HG03354 (cell line): ENCODE data around the gene ABCC3.
"Not testable (repeated sequence)": the region's sequence is repeated elsewhere in the genome, so short reads cannot be mapped to it uniquely, and the experiment has no call there.

Experiments used
- ATAC-seq: cut with Tn5 transposase; IDR thresholded peaks from one replicate; pipeline ENCODE4 v1.9.1; 2021; ENCODE audit warnings: mild to moderate bottlenecking; ENCODE audit not compliant: unreplicated experiment, poor library complexity, severe bottlenecking

Gene ABCC3

DNA sequence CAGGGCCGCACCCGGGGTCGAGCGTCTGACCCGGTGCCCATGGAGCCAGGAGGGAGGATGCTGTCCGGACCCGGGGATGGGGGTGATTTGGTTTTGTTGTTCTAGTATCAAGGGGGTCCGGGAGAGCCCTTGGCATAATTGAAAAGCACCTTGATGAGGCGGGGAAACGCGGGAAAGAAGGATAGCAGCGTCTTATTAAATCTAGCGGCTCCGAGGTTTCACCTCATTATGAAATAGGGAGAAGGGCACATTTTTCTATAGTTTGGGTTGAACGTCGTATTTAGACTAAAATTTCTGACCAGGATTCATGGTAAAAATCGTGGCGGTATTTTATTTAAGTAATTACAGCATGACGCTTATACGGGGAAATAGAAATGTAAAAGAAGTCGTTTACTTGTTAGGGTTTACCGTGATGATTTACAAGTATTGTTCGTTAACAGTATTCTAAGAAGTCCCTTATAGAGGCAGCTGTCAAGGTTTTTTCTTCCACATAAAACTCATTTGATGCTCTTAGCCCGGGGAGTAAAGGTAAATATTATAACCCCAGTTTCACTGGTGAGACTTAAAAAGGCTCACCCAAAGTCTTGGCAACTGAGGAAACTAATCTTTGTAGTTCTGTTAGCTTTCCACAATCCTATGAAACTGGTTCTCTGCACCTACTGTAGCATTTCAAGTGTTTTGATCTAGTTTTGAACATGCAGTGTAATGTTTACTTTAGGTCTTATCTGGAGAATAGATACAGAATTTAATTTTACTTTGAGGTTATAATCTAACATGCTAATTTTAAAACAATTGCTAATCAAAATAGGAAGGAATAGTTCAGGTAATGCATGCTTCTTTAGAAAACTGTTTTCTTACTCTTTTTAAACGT, 85.5 kb downstream of the ABCC3 start:
- no peak for ATAC-seq

DNA sequence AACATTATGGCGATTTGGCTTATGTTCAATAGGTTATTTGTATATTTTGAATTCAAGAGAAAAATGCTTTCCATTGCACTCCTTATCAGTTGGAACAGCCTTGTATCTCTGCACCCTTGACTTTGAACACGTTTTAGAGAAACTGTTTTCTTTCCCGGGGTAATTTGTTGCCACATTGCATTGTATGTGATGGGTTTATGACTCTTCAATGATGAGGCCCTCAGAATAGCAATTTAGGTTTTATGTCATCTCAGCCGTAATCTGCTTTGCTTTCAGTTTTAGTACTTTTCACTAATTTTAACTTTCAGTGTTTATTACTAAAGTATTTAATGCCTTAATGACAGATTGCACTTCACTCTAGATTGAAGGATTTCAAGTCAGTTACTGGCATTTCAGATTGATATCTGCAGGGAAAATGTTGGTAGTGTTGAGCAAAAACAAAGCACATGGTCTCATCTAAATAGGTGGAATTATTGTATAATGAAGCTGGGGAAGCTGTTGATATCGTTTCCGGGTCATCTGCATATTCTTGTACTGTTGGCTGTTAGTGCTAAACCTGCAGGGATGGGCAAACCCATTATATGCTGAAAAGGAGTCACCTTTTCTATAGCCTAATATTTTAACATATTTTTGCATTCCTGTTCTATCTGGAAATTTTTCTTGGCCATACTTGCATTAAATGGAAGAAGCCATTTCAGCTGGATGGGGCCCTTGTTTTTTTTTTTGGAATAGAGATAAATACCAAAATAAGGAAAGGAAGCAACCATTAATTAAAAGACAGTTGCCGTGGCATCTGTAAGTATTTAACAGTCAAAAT, 86.7 kb downstream of the ABCC3 start:
- no peak for ATAC-seq

DNA sequence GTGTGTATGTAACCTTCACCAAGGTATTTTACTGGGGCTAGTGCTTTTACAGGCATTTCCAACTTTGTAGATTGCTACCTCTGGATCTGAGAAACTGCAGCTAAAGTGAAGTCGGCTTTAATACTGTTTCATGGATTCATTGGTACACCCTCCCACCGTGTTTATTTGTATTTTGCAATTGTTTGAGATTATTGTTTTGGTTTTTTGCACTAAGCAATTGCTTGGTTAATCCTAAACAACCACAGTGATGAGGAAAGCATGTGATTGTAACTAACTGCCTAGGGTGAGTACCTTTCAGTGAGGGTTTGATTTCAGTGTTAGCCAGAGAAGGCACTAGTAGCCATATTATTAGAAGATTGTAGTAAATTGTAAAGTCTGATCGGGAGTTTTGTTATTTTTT, 88.1 kb downstream of the ABCC3 start:
- ATAC-seq: no peak

DNA sequence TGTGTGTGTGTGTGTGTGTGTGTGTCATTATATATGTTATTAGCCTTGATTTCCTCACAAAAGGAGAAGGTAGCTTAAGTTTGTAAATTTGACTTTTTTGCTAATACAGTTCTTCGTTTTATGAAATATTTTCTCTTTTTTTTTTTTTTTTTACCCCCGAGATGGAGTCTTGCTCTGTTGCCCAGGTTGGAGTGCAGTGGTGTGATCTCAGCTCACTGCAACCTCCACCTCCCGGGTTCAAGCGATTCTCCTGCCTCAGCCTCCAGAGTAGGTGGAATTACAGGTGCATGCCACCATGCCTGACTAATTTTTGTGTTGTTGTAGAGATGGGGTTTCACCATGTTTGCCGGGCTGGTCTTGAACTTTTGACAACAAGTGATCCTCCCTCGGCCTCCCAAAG, 89.9 kb downstream of the ABCC3 start:
- not testable (repeated sequence) for ATAC-seq

DNA sequence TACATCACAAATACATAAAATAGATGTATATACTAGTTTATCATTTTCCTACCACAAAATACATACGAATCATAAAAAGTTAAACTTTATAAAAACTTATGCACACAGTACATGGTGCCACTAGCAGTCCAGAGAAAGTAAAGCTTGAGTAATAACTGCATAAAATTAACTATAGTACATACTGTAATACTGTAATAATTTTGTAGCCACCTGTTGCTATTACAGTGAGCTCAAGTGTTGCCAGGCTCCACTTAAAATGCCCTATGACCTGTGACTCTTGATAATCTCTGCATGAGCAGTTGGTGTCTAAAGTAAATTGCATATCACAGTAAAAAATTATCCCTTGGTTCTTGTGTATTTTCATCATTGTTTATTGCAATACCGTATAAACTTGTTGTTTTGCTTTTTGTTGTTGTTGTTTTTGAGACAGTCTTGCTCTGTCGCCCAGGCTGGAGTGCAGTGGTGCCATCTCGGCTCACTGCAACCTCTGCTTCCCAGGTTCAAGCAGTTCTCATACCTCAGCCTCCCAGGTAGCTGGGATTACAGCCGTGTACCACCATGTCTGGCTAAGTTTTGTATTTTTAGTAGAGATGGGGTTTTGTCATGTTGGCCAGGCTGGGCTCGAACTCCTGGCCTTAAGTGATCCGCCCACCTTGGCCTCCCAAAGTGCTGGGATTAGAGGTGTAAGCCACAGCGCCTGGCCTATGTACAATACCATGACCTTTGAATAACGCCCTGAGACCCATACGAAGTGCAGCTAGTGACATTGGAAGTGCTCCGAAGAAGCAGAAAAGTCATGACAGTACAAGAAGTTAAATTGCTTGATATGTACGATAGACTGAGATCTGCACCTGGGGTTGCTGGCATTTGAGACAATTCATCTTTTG, 91.3 kb downstream of the ABCC3 start:
- no peak for ATAC-seq

DNA sequence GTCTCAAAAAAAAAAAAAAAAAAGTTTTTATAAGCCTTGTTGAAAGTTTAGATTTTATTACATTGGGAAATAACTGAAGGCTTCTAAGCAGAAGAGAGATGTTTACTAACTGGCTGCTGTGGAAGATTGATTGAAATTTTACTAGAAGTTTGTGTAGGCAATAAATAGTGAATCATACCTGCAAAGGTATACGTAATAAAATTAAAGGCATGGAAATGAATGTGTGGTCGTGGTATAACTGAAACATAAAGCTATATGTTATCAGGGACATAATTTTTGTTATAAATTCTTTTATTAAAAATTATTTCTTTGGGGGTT, 93.4 kb downstream of the ABCC3 start:
- no peak for ATAC-seq

DNA sequence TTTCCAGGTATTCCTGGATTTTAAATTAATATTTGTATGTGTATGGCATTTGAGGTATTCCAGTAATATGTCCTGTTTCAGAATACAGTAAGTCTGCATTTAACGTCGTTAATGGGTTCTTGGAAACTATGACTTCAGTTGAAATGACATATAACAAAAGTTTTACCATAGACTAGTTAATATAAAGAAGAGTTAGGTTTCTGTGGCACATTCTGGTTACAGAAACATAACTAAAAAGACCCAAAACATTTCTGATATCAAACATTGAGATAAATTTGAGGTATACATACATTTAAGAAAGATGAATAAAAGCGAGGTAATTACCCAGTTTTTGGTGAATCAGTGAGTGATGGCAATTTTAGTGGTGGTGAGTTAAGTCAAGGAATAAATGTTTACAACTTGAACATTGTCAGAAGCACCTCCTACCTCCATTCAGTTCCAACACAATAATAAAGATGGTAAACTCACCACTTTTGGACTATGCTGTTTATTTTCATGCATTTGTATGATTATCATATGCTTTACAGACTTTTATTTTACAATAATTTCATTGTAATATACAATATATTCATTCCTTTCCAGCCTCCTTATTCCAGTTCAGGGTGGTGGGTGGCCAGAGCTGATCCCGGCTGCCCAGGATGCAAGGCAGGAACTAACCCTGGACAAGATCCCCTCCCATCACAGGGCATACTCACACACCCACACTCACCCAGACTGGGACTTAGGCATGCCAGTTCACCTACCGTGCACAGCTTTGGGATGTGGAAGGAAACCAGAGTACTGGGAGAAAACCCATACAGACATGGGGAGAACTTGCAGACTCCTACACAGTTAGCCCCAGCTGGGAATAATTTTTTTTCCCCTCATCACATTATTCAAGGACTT, 94.4 kb downstream of the ABCC3 start:
- ATAC-seq: no peak

DNA sequence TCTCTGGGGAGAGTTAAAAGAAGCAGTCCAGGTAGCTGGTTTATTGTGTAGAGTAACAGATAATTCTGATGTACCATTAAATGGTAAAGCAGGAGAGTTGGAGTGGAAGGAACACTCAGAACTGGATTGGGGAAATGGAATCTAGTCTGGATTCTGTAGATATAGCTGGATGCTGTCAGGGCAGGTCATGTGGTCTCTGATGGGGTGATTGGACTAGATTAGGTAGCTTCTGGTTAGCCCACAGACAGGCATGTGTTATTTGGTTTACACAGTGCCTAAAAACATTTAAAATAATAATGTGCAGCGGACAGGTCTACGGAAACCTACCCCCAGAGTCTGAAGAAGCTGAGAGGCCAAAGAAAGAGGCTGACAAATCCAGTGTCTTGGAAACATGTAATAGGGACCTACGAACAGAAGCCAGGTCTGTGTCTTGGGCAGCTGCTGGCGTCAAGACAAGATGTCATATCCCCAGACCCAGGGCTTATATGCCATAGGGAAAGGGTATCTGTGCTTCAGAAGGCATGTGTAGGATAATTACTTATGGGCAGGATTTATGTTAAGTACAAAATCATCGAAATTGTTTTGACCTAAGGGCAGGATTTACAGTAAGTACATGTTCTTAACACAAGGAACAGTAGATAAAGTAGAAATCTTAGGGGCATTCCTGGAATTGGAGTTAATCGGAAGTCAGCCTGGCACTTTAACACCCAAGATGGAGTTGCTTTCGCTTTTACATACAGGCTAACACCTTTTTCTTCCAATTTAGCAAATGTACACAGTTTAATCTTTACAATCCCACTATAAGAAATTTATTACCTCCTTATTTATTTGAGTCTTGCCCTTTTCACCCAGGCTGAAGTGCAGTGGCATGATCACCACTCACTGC, 97.1 kb downstream of the ABCC3 start:
- no peak for ATAC-seq

DNA sequence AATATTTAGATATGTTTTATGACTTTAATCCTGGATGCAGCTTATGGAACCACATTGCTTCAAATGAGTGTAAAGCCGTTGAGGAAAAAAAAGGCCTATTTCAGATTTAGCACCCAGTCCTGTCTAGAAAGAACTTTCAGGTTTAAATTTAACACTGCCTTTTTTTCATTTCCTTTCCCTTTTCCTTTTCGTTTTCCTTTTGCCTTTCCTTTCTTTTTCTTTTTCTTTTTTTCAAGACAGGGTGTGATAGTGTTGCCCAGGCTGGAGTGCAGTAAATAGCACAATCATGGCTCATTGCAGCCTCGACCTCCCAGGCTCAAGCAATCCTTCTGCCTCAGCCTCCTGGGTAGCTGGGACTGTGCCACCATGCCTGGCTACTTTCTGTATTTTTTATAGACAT, 100.6 kb downstream of the ABCC3 start:
- ATAC-seq: no peak

DNA sequence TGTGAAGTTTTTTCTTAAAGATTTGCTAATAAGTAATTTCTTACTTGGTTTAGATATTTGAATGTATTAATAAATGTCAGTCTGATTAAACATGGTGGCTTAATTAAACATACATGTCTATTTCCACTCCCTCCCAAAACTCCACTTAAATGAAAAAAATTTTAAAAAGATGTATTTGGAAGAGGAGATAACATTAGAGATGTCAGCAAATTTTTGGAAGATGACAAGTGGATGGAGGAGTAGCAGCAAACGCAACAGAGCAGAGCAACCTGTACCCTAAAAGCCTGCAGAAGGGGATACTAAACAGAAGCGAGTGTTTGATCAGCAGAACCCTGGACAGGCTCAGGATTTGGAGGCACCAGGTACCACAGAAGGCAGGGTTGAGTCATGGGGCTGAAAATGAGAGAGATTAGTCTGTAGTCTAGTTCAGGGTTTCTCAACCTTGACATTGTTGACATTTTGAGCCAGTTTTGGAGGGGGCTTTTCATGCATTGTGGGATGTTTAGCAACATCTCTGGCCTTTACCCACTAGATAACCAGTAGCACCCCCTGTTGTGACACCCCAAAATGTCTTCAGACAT, 102.5 kb downstream of the ABCC3 start:
- ATAC-seq: no peak

DNA sequence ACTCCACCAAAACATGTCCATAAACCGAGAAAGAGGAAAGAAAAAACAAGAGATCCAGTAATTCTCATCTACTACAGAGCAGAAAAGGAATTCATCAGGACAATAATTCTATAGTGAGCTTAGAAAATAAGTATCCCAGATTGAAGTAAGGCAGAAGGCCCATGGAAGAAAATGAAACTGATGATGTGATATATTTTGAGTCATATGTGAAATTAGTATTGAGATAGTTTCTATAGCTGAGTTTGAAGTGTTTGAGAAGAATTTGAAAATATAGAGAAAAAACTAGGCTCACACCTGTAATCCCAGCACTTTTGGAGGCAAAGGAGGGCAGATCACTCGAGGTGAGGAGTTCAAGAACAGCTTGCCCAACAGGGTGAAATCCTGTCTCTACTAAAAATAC, 104.4 kb downstream of the ABCC3 start:
- ATAC-seq: no peak
